Bronchial smooth muscle cell (primary cell): ENCODE data around the gene NUDT7. TPM values are rescaled to one million over a fixed set of nuclear protein-coding genes. Genes with fewer than 3 reads are reported as not detected.

ENCODE experiments used
- total RNA-seq: library from RNA; depleted of rRNA; stranded (reverse); fragments of >200 nt; gene quantifications from 2 replicates; pipeline ENCODE4 v1.2.1, GENCODE V29; 2014

Gene NUDT7
- total RNA-seq, result 3.8 and 5.5 TPM in 2 replicates

GRCh38 chr16:77722309-77723107, at the start of gene NUDT7:
NUDT7 (plus strand) TSS chr16:77722514; CDS start chr16:77722583, 69 bp downstream.

DNA sequence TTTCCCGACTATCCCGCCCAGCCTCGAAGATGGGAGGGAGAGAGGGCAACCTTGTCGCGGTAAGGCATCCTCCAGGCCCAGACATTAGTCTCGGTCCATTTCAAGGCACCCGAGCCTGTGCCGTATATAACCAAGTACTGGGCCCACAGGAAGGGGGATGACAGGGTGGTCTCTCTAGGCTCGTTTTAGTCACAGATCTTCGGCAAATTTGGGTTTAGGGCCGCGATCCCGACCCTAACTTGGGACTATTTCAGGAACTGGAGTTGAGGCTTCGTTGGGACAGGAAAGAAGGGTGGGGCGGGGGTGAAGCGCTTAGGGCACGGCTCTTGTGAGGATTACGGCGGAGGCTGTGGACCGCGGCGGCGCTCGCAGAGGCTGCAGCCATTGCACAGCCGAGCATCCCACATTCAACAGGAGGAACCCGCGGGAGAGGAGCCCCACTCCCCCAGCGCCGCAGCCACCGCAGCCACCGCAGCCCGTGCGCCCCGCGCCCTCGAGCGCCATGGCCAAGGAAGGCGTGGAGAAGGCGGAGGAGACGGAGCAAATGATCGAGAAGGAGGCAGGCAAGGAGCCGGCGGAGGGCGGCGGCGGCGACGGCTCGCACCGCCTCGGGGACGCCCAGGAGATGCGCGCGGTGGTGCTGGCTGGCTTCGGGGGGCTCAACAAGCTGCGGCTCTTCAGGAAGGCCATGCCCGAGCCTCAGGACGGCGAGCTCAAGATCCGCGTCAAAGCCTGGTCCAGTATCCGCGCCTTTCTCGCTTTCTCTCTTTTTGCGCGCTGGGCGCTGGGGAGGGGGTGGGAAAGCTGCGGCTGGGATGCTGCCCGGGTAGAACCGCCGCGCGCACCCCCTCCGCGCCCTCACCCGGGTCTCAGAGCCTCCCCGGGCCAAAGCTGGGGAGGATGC, 66.1 kb downstream of the NUDT7 start, which contains the start of gene VAT1L:
Gene VAT1L (plus strand): TSS at position 384 of the 904 bp plus-strand sequence. CDS start 119 bp downstream, at position 503.

Other genes with a start within 250 kb of the NUDT7 start
- 7.7 TPM in 1 of 2 replicates, not detected in the other for gene VAT1L, start 66.0 kb downstream of the NUDT7 start, total RNA-seq